PC-3 (cell line): Measurements from ENCODE around the gene RAB9B.

Experiments used
- CTCF ChIP-seq: fragments of 300-600 bp; sonication (generic); conservative IDR thresholded peaks from 2 replicates; pipeline ENCODE4 v1.5.1; 2017; ENCODE audit warnings: antibody characterized with exemption, low read depth, mild to moderate bottlenecking, low read length
- EZH2 ChIP-seq: fragments of 300-600 bp; sonication (generic); IDR thresholded peaks from one replicate; pipeline ENCODE4 v1.6.1; 2017; ENCODE audit warnings: antibody characterized with exemption, mild to moderate bottlenecking, low read length; ENCODE audit not compliant: unreplicated experiment
- EZH2phosphoT487 ChIP-seq: fragments of 300-600 bp; sonication (generic); IDR thresholded peaks from 2 replicates; pipeline ENCODE4 v1.6.1; 2018; ENCODE audit warnings: mild to moderate bottlenecking, antibody characterized with exemption, low read length, borderline replicate concordance

GRCh38 chrX:103789004-103789403, 43.1 kb downstream of the RAB9B start:
- TF ChIP-seq CTCF (no peak), EZH2phosphoT487 (no peak), EZH2 (no peak)
